Adrenal gland (tissue), 12 donors: ENCODE measurements around the gene ADM2. TPM values are rescaled to one million over a fixed set of nuclear protein-coding genes. Genes with fewer than 3 reads are reported as not detected.
A peak's percentile ranks its signal among the peaks of the same experiment; 100 is the strongest.

Experiments used
- DNase-seq, 7 donors: peaks; one replicate each; pipeline ENCODE4 v3.0.0-alpha.2; 2019 to 2020
- H3K27ac ChIP-seq, 5 donors: fragments of 200-600 bp; sonication (generic) in 4 of 5; 1 replicate in 3 of 5; 2 replicates in 2 of 5; pipeline versions ENCODE4 v1.5.1 to v1.8.0; 2016 to 2020; ENCODE audit warnings: mild to moderate bottlenecking in 1 of 5
- H3K27me3 ChIP-seq: fragments of 200-600 bp; 2 replicates; pipeline ENCODE4 v1.8.0; 2021
- H3K36me3 ChIP-seq, 2 donors: fragments of 200-600 bp; replicated peaks in 1 of 2; 1 replicate in 1 of 2; 2 replicates in 1 of 2; pipeline versions ENCODE4 v1.5.1 to v1.8.0; 2018 to 2022
- H3K4me1 ChIP-seq, 2 donors: fragments of 200-600 bp; replicated peaks in 1 of 2; 1 replicate in 1 of 2; 2 replicates in 1 of 2; pipeline versions ENCODE4 v1.5.1 to v1.8.0; 2018 to 2021
- H3K4me3 ChIP-seq, 4 donors: fragments of 200-600 bp; sonication (generic) in 3 of 4; one replicate each; pipeline ENCODE4 v1.5.1; 2016 to 2018
- H3K9me3 ChIP-seq, 3 donors: fragments of 200-600 bp; sonication (generic) in 1 of 3; replicated peaks in 1 of 3; 1 replicate in 2 of 3; 2 replicates in 1 of 3; pipeline versions ENCODE4 v1.5.1 to v1.8.0; 2016 to 2021
- POLR2A ChIP-seq, 2 donors: fragments of 450-650 bp; IDR thresholded peaks; one replicate each; pipeline ENCODE4 v1.6.1; 2017; ENCODE audit warnings: antibody characterized with exemption in 2 of 2, mild to moderate bottlenecking in 2 of 2, moderate library complexity in 1 of 2
- WGBS, 4 donors: extraction: QIAGEN DNeasy Blood & Tissue Kit in 2 of 4; methylation state at CpG; one replicate each; pipeline versions ENCODE4 v1.1.5 to v1.1.7; 2013 to 2017; 5-methylcytosine and 5-hydroxymethylcytosine counted together
- intact Hi-C, 2 donors: fragments of 100-400 bp; cut with DNase I; formaldehyde crosslinking; loops; one replicate each; pipeline versions ENCODE4 v1.14.1 to v1.15.0; 2022 to 2023
- polyA plus RNA-seq, 3 donors: library from polyadenylated mRNA; stranded (reverse); fragments of 200-250 nt in 2 of 3; fragments of 350-450 nt in 1 of 3; fragmentation: Illumina TruSeq in 1 of 3; extraction: RNeasy Lipid Tissue Mini Kit (QIAGEN cat#74804) in 1 of 3; gene quantifications; one replicate each; pipeline ENCODE4 v1.2.3, GENCODE V29; 2013 to 2014
- total RNA-seq, 9 donors: library from RNA; depleted of rRNA in 4 of 9; stranded (reverse); fragments of >200 nt in 4 of 9; fragments of 120-200 nt in 1 of 9; fragmentation: NEBNext Ultra II Directional in 1 of 9; extraction: Animal tissue kit (Norgen Biotek cat#: 25700) in 1 of 9; gene quantifications; one replicate each; pipeline versions ENCODE4 v1.1.0 to v1.2.4, GENCODE V29; 2013 to 2023
- TF ChIP-seq, protein P1 (sequence below), 6 experiments: fragments of 450-650 bp in 4 of 6; fragments of 200-600 bp in 2 of 6; sonication (generic) in 1 of 6; IDR thresholded peaks; 1 replicate in 5 of 6; 2 replicates in 1 of 6; pipeline versions ENCODE4 v1.5.1 to v1.8.0; 2016 to 2021; ENCODE audit warnings: antibody characterized with exemption in 6 of 6, mild to moderate bottlenecking in 2 of 6, moderate library complexity in 1 of 6
- donor health status: healthy with polysubstance abuse.
- donor health status: Bipolar disorder and iron deficiency.
- donor health status: DM: yes; HTN: yes; CAD: no.
- donor health status: DM: no; HTN: no; CAD: no.
- donor health status: DM: no; HTN: no; CAD: no.
- donor health status: DM: yes; HTN: yes; CAD: no.

ADM2 gene
- total and polyA plus RNA-seq, 12 donors: 0.07 to 0.54 (median 0.25) TPM; not detected in 5

DNA sequence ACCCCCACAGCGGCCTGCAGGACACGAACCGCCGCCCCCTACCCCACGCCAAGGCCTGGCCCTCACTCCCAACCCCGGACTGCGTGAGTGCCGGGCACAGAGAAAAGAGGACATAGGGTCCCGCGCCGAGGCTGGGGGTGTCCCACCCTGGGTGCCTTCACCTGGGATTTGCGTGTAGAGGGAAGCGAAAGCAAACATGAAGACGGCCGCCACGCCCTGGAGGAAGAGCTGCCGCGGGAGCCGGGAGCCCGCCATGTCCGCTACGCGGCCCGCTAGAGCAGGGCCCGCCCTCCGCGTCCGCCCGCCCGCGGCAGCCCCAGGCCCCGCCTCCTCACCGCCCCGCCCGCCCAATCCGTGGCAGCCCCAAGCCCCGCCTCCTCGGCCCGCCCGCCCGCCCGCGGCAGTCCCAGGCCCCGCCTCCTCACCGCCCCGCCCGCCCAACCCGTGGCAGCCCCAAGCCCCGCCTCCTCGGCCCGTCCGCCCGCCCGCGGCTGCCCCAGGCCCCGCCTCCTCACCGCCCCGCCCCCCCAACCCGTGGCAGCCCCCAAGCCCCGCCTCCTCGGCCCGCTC lies 26.2 kb downstream of the ADM2 start, which contains the start of gene LMF2:
LMF2 (minus strand) TSS at position 282 of the 570 bp plus-strand sequence; CDS start at position 255, 27 bp downstream.
- Histone ChIP-seq H3K4me1 (peaks cover 8 to 25% of the 10 kb centered on the region in 2 donors), H3K9me3 (no peaks in the 10 kb centered on the region), H3K4me3 (peak within 1 kb of the TSS; percentile 71 to 97 (median 91)), H3K27me3 (no peaks in the 10 kb centered on the region), H3K36me3 (peaks cover 0 to 31% of the 10 kb centered on the region in 2 donors), H3K27ac (peak within 1 kb of the TSS; percentile 6 to 97 (median 92))
- 0 to 6% (median 1%) methylated on average over 6 to 55 of the region's 62 CpGs for WGBS, 4 donors
- TF ChIP-seq, protein P1, sequence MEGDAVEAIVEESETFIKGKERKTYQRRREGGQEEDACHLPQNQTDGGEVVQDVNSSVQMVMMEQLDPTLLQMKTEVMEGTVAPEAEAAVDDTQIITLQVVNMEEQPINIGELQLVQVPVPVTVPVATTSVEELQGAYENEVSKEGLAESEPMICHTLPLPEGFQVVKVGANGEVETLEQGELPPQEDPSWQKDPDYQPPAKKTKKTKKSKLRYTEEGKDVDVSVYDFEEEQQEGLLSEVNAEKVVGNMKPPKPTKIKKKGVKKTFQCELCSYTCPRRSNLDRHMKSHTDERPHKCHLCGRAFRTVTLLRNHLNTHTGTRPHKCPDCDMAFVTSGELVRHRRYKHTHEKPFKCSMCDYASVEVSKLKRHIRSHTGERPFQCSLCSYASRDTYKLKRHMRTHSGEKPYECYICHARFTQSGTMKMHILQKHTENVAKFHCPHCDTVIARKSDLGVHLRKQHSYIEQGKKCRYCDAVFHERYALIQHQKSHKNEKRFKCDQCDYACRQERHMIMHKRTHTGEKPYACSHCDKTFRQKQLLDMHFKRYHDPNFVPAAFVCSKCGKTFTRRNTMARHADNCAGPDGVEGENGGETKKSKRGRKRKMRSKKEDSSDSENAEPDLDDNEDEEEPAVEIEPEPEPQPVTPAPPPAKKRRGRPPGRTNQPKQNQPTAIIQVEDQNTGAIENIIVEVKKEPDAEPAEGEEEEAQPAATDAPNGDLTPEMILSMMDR (IDR thresholded peaks at IDR 0.05): peak in 1 of 6 experiments; percentile 5
- TF ChIP-seq POLR2A (IDR thresholded peaks at IDR 0.05): peak; percentile 8 to 47
- intact Hi-C loops: no loop called here
- DNase-seq: peak in 6 of 7 donors; percentile 88 to 94 (median 92)

DNA sequence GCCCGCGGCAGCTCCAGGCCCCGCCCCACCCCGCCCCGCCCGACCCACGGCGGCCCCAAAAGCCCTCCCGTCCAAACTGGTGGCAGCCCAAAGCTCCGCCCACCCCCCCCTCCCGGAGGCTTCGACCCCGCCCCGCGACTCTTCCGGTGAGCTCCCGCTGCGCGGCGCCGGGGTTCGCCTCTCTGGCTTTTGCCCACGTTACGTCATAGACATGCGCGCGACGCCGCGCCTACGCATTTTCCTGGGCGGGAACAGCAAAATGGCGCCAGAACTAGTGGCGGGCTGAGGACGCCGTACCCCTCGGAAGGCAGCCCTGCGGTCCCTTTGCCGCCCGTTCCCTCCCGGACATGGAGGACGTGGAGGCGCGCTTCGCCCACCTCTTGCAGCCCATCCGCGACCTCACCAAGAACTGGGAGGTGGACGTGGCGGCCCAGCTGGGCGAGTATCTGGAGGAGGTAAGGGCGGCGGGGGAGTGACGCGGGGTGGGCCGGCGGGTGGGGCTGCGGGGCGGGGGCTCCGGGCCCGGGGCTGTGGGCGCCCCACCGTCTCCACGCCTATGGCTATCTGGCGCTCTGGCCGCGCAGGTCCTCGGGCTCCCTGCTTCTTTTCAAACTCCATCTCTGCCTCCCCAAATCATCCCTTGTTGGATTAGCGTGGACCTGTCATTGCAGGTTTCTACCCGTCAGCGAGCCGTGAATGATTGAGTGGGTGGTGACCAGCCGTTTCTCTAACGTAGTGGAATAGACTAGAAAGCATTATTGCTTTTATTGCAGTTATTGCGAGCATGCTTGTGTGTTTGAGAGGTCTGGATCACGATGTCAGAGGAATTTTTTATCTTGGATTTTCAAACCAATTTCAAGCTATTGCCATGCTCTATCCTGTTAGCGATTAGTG lies 26.9 kb downstream of the ADM2 start, which contains the start of gene NCAPH2:
NCAPH2 (plus strand) TSS at position 234 of the 894 bp plus-strand sequence; CDS start at position 348, 114 bp downstream.
- H3K9me3 ChIP-seq: no peaks in the 10 kb centered on the region
- TF ChIP-seq POLR2A (IDR thresholded peaks at IDR 0.05): peak; percentile 77 to 81
- TF ChIP-seq, protein P1 (IDR thresholded peaks at IDR 0.05): no peak
- intact Hi-C loops: no loop called here
- H3K27ac ChIP-seq: peak within 1 kb of the TSS; percentile 6 to 97 (median 92)
- peaks cover 8 to 25% of the 10 kb centered on the region in 2 donors for H3K4me1 ChIP-seq
- DNase-seq: peak; percentile 95 to 98 (median 97)
- H3K27me3 ChIP-seq: no peaks in the 10 kb centered on the region
- peak within 1 kb of the TSS; percentile 71 to 97 (median 91) for H3K4me3 ChIP-seq
- peaks cover 0 to 23% of the 10 kb centered on the region in 2 donors for H3K36me3 ChIP-seq
- 1 to 3% (median 1%) methylated on average over 9 to 76 of the region's 76 CpGs for WGBS, 4 donors

DNA sequence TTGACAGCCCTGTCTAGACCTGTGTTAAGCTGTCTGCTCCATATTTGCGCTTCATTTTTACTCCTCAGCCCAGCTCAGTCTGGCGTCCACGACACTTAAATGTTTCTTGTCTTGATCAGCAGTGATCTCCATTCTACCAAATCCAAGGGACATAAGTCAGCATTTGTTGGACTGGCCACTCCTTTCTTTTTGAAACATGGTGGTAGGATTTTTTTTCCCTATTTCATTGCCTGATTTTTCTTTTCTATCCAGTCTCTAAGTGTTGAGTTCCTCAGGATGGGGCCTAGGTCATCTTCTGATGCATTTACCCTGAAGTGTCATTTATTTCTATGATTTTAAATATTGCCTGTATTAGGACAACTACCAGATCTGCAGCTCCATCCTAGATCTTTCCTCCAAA lies 27.6 kb downstream of the ADM2 start:
- peaks cover 8 to 25% of the 10 kb centered on the region in 2 donors for H3K4me1 ChIP-seq
- no peaks in the 10 kb centered on the region for H3K9me3 ChIP-seq
- peak overlapping the region in 1 of 4 donors; percentile 96 for H3K4me3 ChIP-seq
- 7 to 21% (median 16%) methylated on average over 3 of the region's 3 CpGs for WGBS, 4 donors
- peak overlapping the region in 4 of 5 donors; percentile 91 to 97 (median 93) for H3K27ac ChIP-seq
- TF ChIP-seq POLR2A (IDR thresholded peaks at IDR 0.05): no peak
- TF ChIP-seq, protein P1 (IDR thresholded peaks at IDR 0.05): no peak
- H3K27me3 ChIP-seq: no peaks in the 10 kb centered on the region
- peaks cover 0 to 19% of the 10 kb centered on the region in 2 donors for H3K36me3 ChIP-seq
- intact Hi-C loops: no loop called here
- no peak for DNase-seq

DNA sequence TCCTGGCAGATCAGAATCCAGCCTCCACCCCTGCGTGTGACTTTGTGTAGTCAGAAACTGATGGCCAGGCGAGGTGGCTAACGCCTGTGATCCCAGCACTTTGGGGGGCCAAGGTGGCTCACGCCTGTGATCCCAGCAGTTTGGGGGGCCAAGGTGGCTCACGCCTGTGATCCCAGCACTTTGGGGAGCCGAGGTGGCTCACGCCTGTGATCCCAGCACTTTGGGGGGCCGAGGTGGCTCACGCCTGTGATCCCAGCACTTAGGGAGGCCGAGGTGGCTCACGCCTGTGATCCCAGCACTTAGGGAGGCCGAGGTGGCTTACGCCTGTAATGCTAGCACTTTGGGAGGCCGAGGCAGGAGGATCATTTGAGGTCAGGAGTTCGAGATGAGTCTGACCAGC lies 31.8 kb downstream of the ADM2 start:
- no peak overlapping the region for H3K27ac ChIP-seq
- no peak for DNase-seq
- H3K4me3 ChIP-seq: no peak overlapping the region
- peaks cover 0 to 9% of the 10 kb centered on the region in 2 donors for H3K36me3 ChIP-seq
- WGBS, 4 donors: 90 to 96% (median 94%) methylated on average over 8 to 15 of the region's 15 CpGs
- intact Hi-C loops: no loop called here
- no peak for TF ChIP-seq POLR2A (IDR thresholded peaks at IDR 0.05)
- peaks cover 0 to 11% of the 10 kb centered on the region in 2 donors for H3K4me1 ChIP-seq
- no peaks in the 10 kb centered on the region for H3K27me3 ChIP-seq
- no peaks in the 10 kb centered on the region for H3K9me3 ChIP-seq
